Loucy (cell line): Measurements from ENCODE around the gene C9orf78.

Experiments
- H2AFZ ChIP-seq: fragments of 200-600 bp; sonication (generic); 2 replicates; pipeline ENCODE4 v1.6.0; 2016; ENCODE audit warnings: antibody characterized with exemption, mild to moderate bottlenecking, low read length, moderate library complexity
- H3F3A ChIP-seq: fragments of 200-600 bp; 2 replicates; pipeline ENCODE4 v1.6.0; 2016; ENCODE audit warnings: antibody characterized with exemption, low read depth, mild to moderate bottlenecking
- H3K27me3 ChIP-seq: fragments of 200-600 bp; sonication (generic); 2 replicates; pipeline ENCODE4 v1.6.1; 2014; ENCODE audit warnings: low read length, mild to moderate bottlenecking; ENCODE audit not compliant: insufficient read depth, poor library complexity, severe bottlenecking
- H3K36me3 ChIP-seq: fragments of 200-600 bp; sonication (generic); 2 replicates; pipeline ENCODE4 v1.6.1; 2016; ENCODE audit warnings: low read length; ENCODE audit not compliant: insufficient read depth
- H3K4me1 ChIP-seq: fragments of 200-600 bp; sonication (generic); 2 replicates; pipeline ENCODE4 v1.5.1; 2014; ENCODE audit warnings: low read length, mild to moderate bottlenecking; ENCODE audit not compliant: insufficient read depth, poor library complexity, severe bottlenecking
- H3K4me2 ChIP-seq: fragments of 200-600 bp; sonication (generic); 2 replicates; pipeline ENCODE4 v1.6.0; 2014; ENCODE audit warnings: antibody characterized with exemption, low read length, low read depth, mild to moderate bottlenecking; ENCODE audit not compliant: poor library complexity, severe bottlenecking
- H3K4me3 ChIP-seq: fragments of 200-600 bp; sonication (generic); 2 replicates; pipeline ENCODE4 v1.5.1; 2014; ENCODE audit warnings: low read length, mild to moderate bottlenecking, mixed read lengths; ENCODE audit not compliant: poor library complexity, severe bottlenecking
- H3K79me2 ChIP-seq: fragments of 200-600 bp; sonication (generic); 2 replicates; pipeline ENCODE4 v1.6.1; 2014; ENCODE audit warnings: low read length; ENCODE audit not compliant: insufficient read depth
- H3K9ac ChIP-seq: fragments of 200-600 bp; sonication (generic); 2 replicates; pipeline ENCODE4 v1.6.0; 2014; ENCODE audit warnings: mild to moderate bottlenecking, low read depth, low read length, moderate library complexity; ENCODE audit not compliant: poor library complexity, severe bottlenecking
- H3K9me2 ChIP-seq: fragments of 200-600 bp; sonication (generic); replicated peaks from 2 replicates; pipeline ENCODE4 v1.6.1; 2016; ENCODE audit warnings: low read depth, low read length, mixed read lengths
- H3K9me3 ChIP-seq: fragments of 200-600 bp; sonication (generic); 2 replicates; pipeline ENCODE4 v1.6.1; 2014; ENCODE audit warnings: mild to moderate bottlenecking, antibody characterized with exemption, low read length, low read depth; ENCODE audit not compliant: insufficient read depth
- H4K20me1 ChIP-seq: fragments of 200-600 bp; sonication (generic); 2 replicates; pipeline ENCODE4 v1.6.0; 2014; ENCODE audit warnings: antibody characterized with exemption, low read length, mild to moderate bottlenecking; ENCODE audit not compliant: insufficient read depth, poor library complexity, severe bottlenecking
- EZH2phosphoT487 ChIP-seq: fragments of 200-600 bp; IDR thresholded peaks from 2 replicates; pipeline ENCODE4 v1.6.1; 2018; ENCODE audit warnings: antibody characterized with exemption, mild to moderate bottlenecking, moderate library complexity, borderline replicate concordance
- TF ChIP-seq, protein P1 (sequence below): fragments of 200-600 bp; sonication (generic); conservative IDR thresholded peaks from 2 replicates; pipeline ENCODE4 v1.5.1; 2014; ENCODE audit warnings: mild to moderate bottlenecking, antibody characterized with exemption, low read length

C9orf78 gene

DNA sequence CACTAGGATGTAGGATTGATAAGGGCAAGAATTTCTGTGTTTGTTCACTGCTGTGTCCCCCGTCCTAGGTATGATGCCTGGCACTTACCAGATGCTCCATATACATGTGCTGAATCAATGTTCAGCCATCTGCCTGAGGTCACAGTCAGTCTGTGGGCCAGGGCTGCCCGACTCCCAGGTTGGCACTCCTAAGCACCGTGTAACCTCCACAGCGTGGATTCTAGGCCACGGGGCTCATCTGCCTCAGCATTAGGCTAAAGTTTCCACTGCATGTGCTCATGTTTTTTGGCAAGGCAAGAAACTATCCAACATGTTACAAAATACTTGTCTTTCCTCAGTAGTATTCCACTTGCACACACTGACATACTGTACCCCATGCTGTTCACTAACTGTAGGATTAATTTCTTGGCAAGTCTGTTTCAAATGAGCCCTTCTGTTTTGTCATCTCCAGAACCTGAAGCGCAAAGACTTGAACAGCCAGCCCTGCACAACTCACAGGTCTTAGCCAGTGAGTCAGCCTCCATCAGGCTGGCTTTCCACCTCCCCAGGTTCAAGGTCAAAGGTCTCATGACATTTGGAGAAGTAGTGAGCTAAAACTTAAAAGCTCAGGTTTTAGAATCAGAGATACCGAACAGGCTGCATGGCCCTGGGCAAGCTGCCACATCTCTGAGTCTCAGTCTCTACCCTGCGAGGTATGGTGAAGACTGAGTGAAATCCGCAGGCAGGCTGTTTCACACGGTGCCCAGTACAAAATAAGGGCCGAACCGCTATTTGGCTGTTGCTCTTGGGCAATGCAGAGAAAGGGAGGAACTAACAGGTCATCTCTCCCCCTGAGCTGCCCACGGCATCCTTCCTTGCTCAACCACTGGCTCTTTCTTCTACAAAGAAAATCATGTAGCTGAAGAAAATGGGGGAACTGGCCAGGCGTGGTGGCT, 18.3 kb downstream of the C9orf78 start:
- H3F3A ChIP-seq, result no peaks in the 10 kb centered on the region
- no peak overlapping the region for H2AFZ ChIP-seq
- no peaks in the 10 kb centered on the region for H4K20me1 ChIP-seq
- no peak overlapping the region for H3K9ac ChIP-seq
- H3K27me3 ChIP-seq, result no peaks in the 10 kb centered on the region
- H3K4me1 ChIP-seq, result no peaks in the 10 kb centered on the region
- TF ChIP-seq EZH2phosphoT487, result no peak
- TF ChIP-seq, protein P1, sequence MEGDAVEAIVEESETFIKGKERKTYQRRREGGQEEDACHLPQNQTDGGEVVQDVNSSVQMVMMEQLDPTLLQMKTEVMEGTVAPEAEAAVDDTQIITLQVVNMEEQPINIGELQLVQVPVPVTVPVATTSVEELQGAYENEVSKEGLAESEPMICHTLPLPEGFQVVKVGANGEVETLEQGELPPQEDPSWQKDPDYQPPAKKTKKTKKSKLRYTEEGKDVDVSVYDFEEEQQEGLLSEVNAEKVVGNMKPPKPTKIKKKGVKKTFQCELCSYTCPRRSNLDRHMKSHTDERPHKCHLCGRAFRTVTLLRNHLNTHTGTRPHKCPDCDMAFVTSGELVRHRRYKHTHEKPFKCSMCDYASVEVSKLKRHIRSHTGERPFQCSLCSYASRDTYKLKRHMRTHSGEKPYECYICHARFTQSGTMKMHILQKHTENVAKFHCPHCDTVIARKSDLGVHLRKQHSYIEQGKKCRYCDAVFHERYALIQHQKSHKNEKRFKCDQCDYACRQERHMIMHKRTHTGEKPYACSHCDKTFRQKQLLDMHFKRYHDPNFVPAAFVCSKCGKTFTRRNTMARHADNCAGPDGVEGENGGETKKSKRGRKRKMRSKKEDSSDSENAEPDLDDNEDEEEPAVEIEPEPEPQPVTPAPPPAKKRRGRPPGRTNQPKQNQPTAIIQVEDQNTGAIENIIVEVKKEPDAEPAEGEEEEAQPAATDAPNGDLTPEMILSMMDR, result no peak
- H3K36me3 ChIP-seq, result no peaks in the 10 kb centered on the region; the same call in 1 of the 2 replicates
- H3K79me2 ChIP-seq, result peaks cover 6% of the 10 kb centered on the region; the same call in 1 of the 2 replicates
- no peak overlapping the region for H3K4me2 ChIP-seq
- H3K4me3 ChIP-seq, result no peak overlapping the region
- no peaks in the 10 kb centered on the region for H3K9me3 ChIP-seq
- H3K9me2 ChIP-seq, result no peaks in the 10 kb centered on the region

DNA sequence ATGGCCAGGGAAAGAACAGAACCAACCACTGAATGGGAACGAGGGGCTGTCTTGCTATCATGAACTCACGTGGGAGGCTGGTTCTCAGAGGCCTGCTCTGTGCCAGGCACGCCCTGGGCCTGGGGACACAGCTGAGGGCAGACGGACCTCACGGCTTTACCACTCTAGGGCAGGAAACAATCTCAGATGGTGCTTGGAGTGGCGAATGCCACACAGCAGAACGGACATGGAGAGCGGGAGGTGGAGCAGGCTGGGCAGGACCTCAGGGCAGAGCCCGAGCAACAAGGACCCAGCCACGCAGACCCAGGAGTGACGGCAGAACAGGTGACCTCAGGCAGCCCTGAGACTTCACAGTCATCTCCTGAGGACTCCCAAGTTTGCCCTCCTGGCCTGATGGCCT, 19.8 kb downstream of the C9orf78 start:
- no peaks in the 10 kb centered on the region; the same call in 1 of the 2 replicates for H3K36me3 ChIP-seq
- H2AFZ ChIP-seq, result no peak overlapping the region
- no peak overlapping the region for H3K4me3 ChIP-seq
- H3K4me2 ChIP-seq, result no peak overlapping the region
- no peaks in the 10 kb centered on the region for H3K4me1 ChIP-seq
- no peak overlapping the region for H3K9ac ChIP-seq
- H3F3A ChIP-seq, result no peaks in the 10 kb centered on the region
- no peaks in the 10 kb centered on the region for H3K9me2 ChIP-seq
- H3K9me3 ChIP-seq, result no peaks in the 10 kb centered on the region
- no peaks in the 10 kb centered on the region for H3K79me2 ChIP-seq
- H4K20me1 ChIP-seq, result no peaks in the 10 kb centered on the region
- TF ChIP-seq, protein P1, result no peak
- TF ChIP-seq EZH2phosphoT487, result no peak
- no peaks in the 10 kb centered on the region for H3K27me3 ChIP-seq

DNA sequence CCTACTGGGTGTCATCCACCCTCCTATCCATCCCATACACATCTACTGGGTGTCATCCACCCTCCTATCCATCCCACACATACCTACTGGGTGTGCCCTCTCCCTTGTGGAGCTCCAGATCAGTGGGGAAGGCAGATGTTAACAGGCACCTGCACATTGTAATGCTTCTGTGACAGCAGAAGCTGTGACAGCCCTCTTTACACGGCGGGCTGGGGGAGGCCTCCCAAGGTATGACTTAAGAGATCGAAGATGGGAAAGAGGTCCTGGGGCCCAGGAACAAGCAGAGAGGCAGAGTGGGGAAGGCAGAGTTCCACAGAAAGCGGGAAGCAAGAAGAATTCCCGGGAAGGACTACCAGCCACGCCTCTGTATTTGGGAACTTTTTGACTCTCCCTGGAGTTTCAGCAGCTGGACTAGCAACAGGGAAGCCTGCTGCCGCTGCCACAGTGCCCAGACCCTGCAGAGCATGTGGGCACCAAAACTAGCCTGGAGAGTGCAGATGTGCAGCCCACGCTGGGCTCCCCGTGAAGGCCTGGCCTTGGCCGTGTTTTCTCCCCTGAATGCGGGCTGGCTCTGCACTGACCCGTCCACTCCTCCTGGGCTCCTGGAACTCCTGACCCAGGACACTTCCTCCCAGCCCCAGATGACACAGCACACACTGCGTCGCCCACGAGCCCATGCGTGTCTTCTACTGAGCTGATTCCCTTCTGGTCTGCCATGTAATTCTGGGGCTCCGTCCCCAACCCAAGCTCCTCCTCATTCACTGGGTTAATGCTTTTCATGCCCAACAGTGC, 20.4 kb downstream of the C9orf78 start:
- no peaks in the 10 kb centered on the region for H3K9me2 ChIP-seq
- H3K4me3 ChIP-seq, result no peak overlapping the region
- no peaks in the 10 kb centered on the region for H3K4me1 ChIP-seq
- H3K9ac ChIP-seq, result no peak overlapping the region
- H3K4me2 ChIP-seq, result no peak overlapping the region
- H3K9me3 ChIP-seq, result no peaks in the 10 kb centered on the region
- H3K36me3 ChIP-seq, result no peaks in the 10 kb centered on the region; the same call in 1 of the 2 replicates
- no peaks in the 10 kb centered on the region for H3F3A ChIP-seq
- H2AFZ ChIP-seq, result no peak overlapping the region
- no peaks in the 10 kb centered on the region for H3K79me2 ChIP-seq
- no peaks in the 10 kb centered on the region for H3K27me3 ChIP-seq
- no peaks in the 10 kb centered on the region for H4K20me1 ChIP-seq
- TF ChIP-seq, protein P1, result no peak
- TF ChIP-seq EZH2phosphoT487, result no peak
